Right lobe of liver (tissue), 4 donors: ENCODE measurements around the gene SYCP1.
"Not testable (repeated sequence)": the region's sequence is repeated elsewhere in the genome, so short reads cannot be mapped to it uniquely, and the experiment has no call there.

Experiments
- CTCF ChIP-seq, 4 donors: fragments of 200-600 bp in 3 of 4; fragments of 450-650 bp in 1 of 4; IDR thresholded peaks; one replicate each; pipeline versions ENCODE4 v1.5.1 to v1.8.0; 2016 to 2022; ENCODE audit warnings: antibody characterized with exemption in 4 of 4, mild to moderate bottlenecking in 2 of 4
- POLR2A ChIP-seq: fragments of 450-650 bp; IDR thresholded peaks from one replicate; pipeline ENCODE4 v1.6.1; 2017; ENCODE audit warnings: antibody characterized with exemption, mild to moderate bottlenecking
- donor health status: DM: no; HTN: no; CAD: no.
- donor health status: DM: no; HTN: no; CAD: no.
- donor health status: DM: no; HTN: yes; CAD: no.

- not testable (repeated sequence) for TF ChIP-seq CTCF (IDR thresholded peaks at IDR 0.05); POLR2A
Measured at GRCh38 chr1:115019549-115019948, 164.9 kb downstream of the SYCP1 start.
